Keratinocyte (primary cell): Measurements from ENCODE around the gene TGFBR1.

ENCODE experiments used
- CTCF ChIP-seq, 3 experiments: IDR thresholded peaks in 1 of 3; conservative IDR thresholded peaks in 1 of 3; optimal IDR thresholded peaks in 1 of 3; 2 replicates in 2 of 3; 3 replicates in 1 of 3; pipeline versions ENCODE3 to v1.5.1; 2011; ENCODE audit warnings: low read length in 3 of 3, mild to moderate bottlenecking in 3 of 3, moderate library complexity in 2 of 3, control low read depth in 1 of 3, inconsistent platforms in 1 of 3; ENCODE audit not compliant: insufficient read depth in 2 of 3; ENCODE audit errors: extremely low read depth in 1 of 3
- EZH2 ChIP-seq: IDR thresholded peaks from one replicate; pipeline ENCODE4 v1.6.1; 2012; ENCODE audit warnings: inconsistent platforms, mild to moderate bottlenecking, low read length, moderate library complexity

DNA sequence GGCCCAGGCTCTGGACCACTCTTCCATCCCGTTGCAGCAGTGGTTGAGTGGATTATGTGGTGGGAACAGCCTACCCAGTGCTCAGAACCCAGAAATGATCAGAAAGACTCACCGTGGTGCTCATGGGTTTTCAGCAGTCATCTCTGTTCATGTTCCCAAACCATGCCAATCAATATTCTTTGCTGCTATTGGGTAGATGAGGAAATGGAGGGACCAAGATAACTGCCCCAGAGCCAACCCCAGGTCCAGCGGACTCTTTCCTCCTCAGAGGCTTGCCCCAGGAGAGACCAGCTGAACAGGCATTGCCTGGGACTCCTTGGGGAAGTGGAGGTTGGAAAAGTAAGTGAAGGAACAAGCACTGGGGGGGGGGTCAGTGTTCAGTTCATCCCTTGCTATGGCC is 78.7 kb downstream of the TGFBR1 start:
- TF ChIP-seq CTCF (optimal IDR thresholded peaks at IDR 0.05 in 1 of 3, IDR thresholded peaks at IDR 0.05 in 1 of 3, conservative IDR thresholded peaks at IDR 0.05 in 1 of 3; ENCODE audit: extremely low read depth in 1 of 3, insufficient read depth in 2 of 3, low read length in 3 of 3) (no peak), EZH2 (no peak)
